Mammary epithelial cell (primary cell): ENCODE measurements around the gene SERPIND1.

Experiments
- EZH2 ChIP-seq: IDR thresholded peaks from 2 replicates; pipeline ENCODE4 v1.6.1; 2012; ENCODE audit warnings: low read length, inconsistent platforms, borderline replicate concordance
- TF ChIP-seq, protein P1 (sequence below), 2 donors: IDR thresholded peaks in 1 of 2; conservative IDR thresholded peaks in 1 of 2; 2 replicates each; pipeline ENCODE4 v1.5.1; 2011 to 2012; ENCODE audit warnings: inconsistent platforms in 2 of 2, low read length in 2 of 2, mild to moderate bottlenecking in 2 of 2, control low read depth in 1 of 2, low read depth in 1 of 2; ENCODE audit not compliant: insufficient read depth in 1 of 2; ENCODE audit errors: extremely low read depth in 1 of 2

DNA sequence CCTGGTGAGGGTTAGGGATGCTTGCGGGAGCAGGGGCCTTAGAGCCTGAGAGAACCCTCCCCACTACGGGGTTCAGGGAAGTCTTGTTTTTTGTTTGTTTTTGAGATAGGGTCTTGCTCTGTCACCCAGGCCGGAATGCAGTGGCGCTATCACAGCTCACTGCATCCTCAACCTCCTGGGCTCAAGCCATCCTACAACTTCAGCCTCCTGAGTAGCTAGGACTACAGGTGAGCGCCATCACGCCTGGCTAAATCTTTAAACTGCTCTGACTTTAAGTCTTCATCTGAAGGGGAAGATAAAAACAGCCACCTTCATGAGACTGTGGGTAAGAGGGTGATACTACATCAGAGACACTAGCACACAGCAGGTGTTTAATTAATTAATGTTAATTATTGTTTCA lies 28.5 kb downstream of the SERPIND1 start:
- TF ChIP-seq, protein P1, sequence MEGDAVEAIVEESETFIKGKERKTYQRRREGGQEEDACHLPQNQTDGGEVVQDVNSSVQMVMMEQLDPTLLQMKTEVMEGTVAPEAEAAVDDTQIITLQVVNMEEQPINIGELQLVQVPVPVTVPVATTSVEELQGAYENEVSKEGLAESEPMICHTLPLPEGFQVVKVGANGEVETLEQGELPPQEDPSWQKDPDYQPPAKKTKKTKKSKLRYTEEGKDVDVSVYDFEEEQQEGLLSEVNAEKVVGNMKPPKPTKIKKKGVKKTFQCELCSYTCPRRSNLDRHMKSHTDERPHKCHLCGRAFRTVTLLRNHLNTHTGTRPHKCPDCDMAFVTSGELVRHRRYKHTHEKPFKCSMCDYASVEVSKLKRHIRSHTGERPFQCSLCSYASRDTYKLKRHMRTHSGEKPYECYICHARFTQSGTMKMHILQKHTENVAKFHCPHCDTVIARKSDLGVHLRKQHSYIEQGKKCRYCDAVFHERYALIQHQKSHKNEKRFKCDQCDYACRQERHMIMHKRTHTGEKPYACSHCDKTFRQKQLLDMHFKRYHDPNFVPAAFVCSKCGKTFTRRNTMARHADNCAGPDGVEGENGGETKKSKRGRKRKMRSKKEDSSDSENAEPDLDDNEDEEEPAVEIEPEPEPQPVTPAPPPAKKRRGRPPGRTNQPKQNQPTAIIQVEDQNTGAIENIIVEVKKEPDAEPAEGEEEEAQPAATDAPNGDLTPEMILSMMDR (conservative IDR thresholded peaks at IDR 0.05 in 1 of 2, IDR thresholded peaks at IDR 0.05 in 1 of 2; ENCODE audit: extremely low read depth in 1 of 2, insufficient read depth in 1 of 2, low read depth in 1 of 2, low read length in 2 of 2) = no peak
- no peak for TF ChIP-seq EZH2
